GM23338 (cell line): ENCODE results near the gene CRADD. TPM values are rescaled to one million over a fixed set of nuclear protein-coding genes. Genes with fewer than 3 reads are reported as not detected.

Source experiments
- ATAC-seq: fragments of 200-7000 bp; cut with Tn5 transposase; 3 replicates; pipeline ENCODE4 v1.9.1; 2020
- DNase-seq: peaks from one replicate; pipeline ENCODE4 v3.0.0-alpha.2; 2015; ENCODE audit warnings: low spot score
- H2AFZ ChIP-seq: fragments of 200-600 bp; sonication (generic); 2 replicates; pipeline ENCODE4 v1.8.0; 2016; ENCODE audit warnings: antibody characterized with exemption, mild to moderate bottlenecking, moderate library complexity
- H3F3A ChIP-seq: fragments of 200-600 bp; sonication (generic); replicated peaks from 2 replicates; pipeline ENCODE4 v1.8.0; 2017; ENCODE audit warnings: antibody characterized with exemption, mixed run types, low read depth
- H3K27ac ChIP-seq: fragments of 200-600 bp; sonication (generic); 2 replicates; pipeline ENCODE4 v1.6.1; 2016; ENCODE audit warnings: low read depth
- H3K27me3 ChIP-seq: fragments of 200-600 bp; sonication (generic); 2 replicates; pipeline ENCODE4 v1.8.0; 2016; ENCODE audit warnings: mild to moderate bottlenecking, mixed run types, moderate library complexity; ENCODE audit not compliant: insufficient read depth
- H3K36me3 ChIP-seq: fragments of 200-600 bp; sonication (generic); 2 replicates; pipeline ENCODE4 v1.8.0; 2016; ENCODE audit warnings: mild to moderate bottlenecking; ENCODE audit not compliant: insufficient read depth
- H3K4me1 ChIP-seq: fragments of 200-600 bp; sonication (generic); 2 replicates; pipeline ENCODE4 v1.8.0; 2016; ENCODE audit warnings: mild to moderate bottlenecking, moderate library complexity; ENCODE audit not compliant: insufficient read depth
- H3K4me2 ChIP-seq: fragments of 200-600 bp; sonication (generic); 2 replicates; pipeline ENCODE4 v1.7.1; 2017; ENCODE audit warnings: mixed run types
- H3K4me3 ChIP-seq: fragments of 200-600 bp; sonication (generic); 2 replicates; pipeline ENCODE4 v1.6.1; 2016; ENCODE audit warnings: mixed run types
- H3K79me2 ChIP-seq: fragments of 200-600 bp; sonication (generic); replicated peaks from 2 replicates; pipeline ENCODE4 v1.8.0; 2017; ENCODE audit warnings: mild to moderate bottlenecking; ENCODE audit not compliant: insufficient read depth
- H3K9me2 ChIP-seq: fragments of 200-600 bp; sonication (generic); 2 replicates; pipeline ENCODE4 v1.8.0; 2017; ENCODE audit not compliant: insufficient read depth
- H4K20me1 ChIP-seq: fragments of 200-600 bp; sonication (generic); replicated peaks from 2 replicates; pipeline ENCODE4 v1.8.0; 2017; ENCODE audit warnings: mild to moderate bottlenecking; ENCODE audit not compliant: insufficient read depth
- H3K27ac Mint-ChIP-seq: 2 replicates; pipeline ENCODE4 v1.8.0; 2020; ENCODE audit warnings: inconsistent platforms, mild to moderate bottlenecking, moderate library complexity, mixed read lengths
- H3K27me3 Mint-ChIP-seq: 3 replicates; pipeline ENCODE4 v1.8.0; 2022; ENCODE audit warnings: low read depth, mild to moderate bottlenecking, moderate library complexity, mixed read lengths, inconsistent platforms; ENCODE audit not compliant: insufficient read depth, poor library complexity
- H3K36me3 Mint-ChIP-seq: 3 replicates; pipeline ENCODE4 v1.8.0; 2021; ENCODE audit warnings: low read depth, mild to moderate bottlenecking, inconsistent platforms, moderate library complexity, mixed read lengths
- H3K4me1 Mint-ChIP-seq: 3 replicates; pipeline ENCODE4 v1.8.0; 2020; ENCODE audit warnings: mild to moderate bottlenecking, inconsistent platforms, mixed read lengths
- H3K4me3 Mint-ChIP-seq: 3 replicates; pipeline ENCODE4 v1.8.0; 2021; ENCODE audit warnings: moderate library complexity, mild to moderate bottlenecking, inconsistent platforms, mixed read lengths
- H3K9me3 Mint-ChIP-seq: 3 replicates; pipeline ENCODE4 v1.8.0; 2020; ENCODE audit warnings: moderate library complexity, mild to moderate bottlenecking, inconsistent platforms, mixed read lengths
- CREB1 ChIP-seq: fragments of 250-450 bp; sonication (Bioruptor Pico); IDR thresholded peaks from 2 replicates; pipeline ENCODE4 v1.5.0; 2020; ENCODE audit warnings: low read depth, mild to moderate bottlenecking, moderate library complexity
- ETS1 ChIP-seq: IDR thresholded peaks from 2 replicates; pipeline ENCODE4 v1.6.1; 2016; ENCODE audit warnings: antibody characterized with exemption
- EZH2 ChIP-seq: fragments of 200-600 bp; sonication (generic); IDR thresholded peaks from one replicate; pipeline ENCODE4 v1.8.0; 2017; ENCODE audit warnings: antibody characterized with exemption, mild to moderate bottlenecking, low read depth; ENCODE audit not compliant: unreplicated experiment
- EZH2phosphoT487 ChIP-seq: fragments of 200-600 bp; sonication (generic); IDR thresholded peaks from one replicate; pipeline ENCODE4 v1.8.1; 2018; ENCODE audit warnings: antibody characterized with exemption; ENCODE audit not compliant: unreplicated experiment
- NANOG ChIP-seq: IDR thresholded peaks from 2 replicates; pipeline ENCODE4 v1.6.1; 2016; ENCODE audit warnings: antibody characterized with exemption, borderline replicate concordance
- REST ChIP-seq: IDR thresholded peaks from one replicate; pipeline ENCODE4 v1.6.1; 2018; ENCODE audit warnings: antibody characterized with exemption; ENCODE audit not compliant: unreplicated experiment
- ZNF462 ChIP-seq: fragments of 250-450 bp; sonication (Bioruptor Pico); IDR thresholded peaks from 2 replicates; pipeline ENCODE4 v1.5.0; 2020; ENCODE audit warnings: mild to moderate bottlenecking, moderate library complexity
- polyA plus RNA-seq: library from polyadenylated mRNA; unstranded; fragments of >200 nt; fragmentation: Nextera tagmentation; extraction: Ambion mirVana; gene quantifications from 2 replicates; pipeline ENCODE4 v1.2.1, GENCODE V29; 2016
- total RNA-seq: library from RNA; depleted of rRNA; stranded (reverse); fragments of >200 nt; shearing (Covaris generic); gene quantifications from 2 replicates; pipeline ENCODE4 v1.2.3, GENCODE V29; 2014

Gene CRADD
- total and polyA plus RNA-seq, 2 experiments from 2014 or later: 6.3 to 27.9 TPM

GRCh38 chr12:93698307-93699092 is 21.3 kb downstream of the CRADD start:
- Mint-ChIP-seq H3K4me1 (peaks cover 46% of the 10 kb centered on the region), H3K36me3 (no peaks in the 10 kb centered on the region), H3K27ac (peak overlapping the region; percentile 93), H3K4me3 (peak overlapping the region; percentile 2; the same call in 1 of the 3 replicates), H3K27me3 (peaks cover 3% of the 10 kb centered on the region), H3K9me3 (no peaks in the 10 kb centered on the region; the same call in 2 of the 3 replicates)
- H3K27ac ChIP-seq: peak overlapping the region; percentile 85
- ATAC-seq: peak; percentile 58
- H3K4me1 ChIP-seq: peaks cover 31% of the 10 kb centered on the region
- H2AFZ ChIP-seq: no peak overlapping the region
- H3K4me3 ChIP-seq: no peak overlapping the region; the same call in 1 of the 2 replicates
- H3K4me2 ChIP-seq: peak overlapping the region; percentile 14
- H3K27me3 ChIP-seq: no peaks in the 10 kb centered on the region
- no peak for TF ChIP-seq EZH2
- no peak for TF ChIP-seq ETS1
- no peak for TF ChIP-seq REST
- DNase-seq: peak; percentile 30
- no peaks in the 10 kb centered on the region for H4K20me1 ChIP-seq
- no peaks in the 10 kb centered on the region for H3F3A ChIP-seq
- H3K79me2 ChIP-seq: no peaks in the 10 kb centered on the region
- no peaks in the 10 kb centered on the region for H3K9me2 ChIP-seq
- H3K36me3 ChIP-seq: no peaks in the 10 kb centered on the region

GRCh38 chr12:93699271-93700145 is 22.3 kb downstream of the CRADD start:
- Mint-ChIP-seq H3K4me1 (peaks cover 46% of the 10 kb centered on the region), H3K27me3 (peaks cover 3% of the 10 kb centered on the region), H3K4me3 (peak overlapping the region; percentile 13; the same call in 1 of the 3 replicates), H3K9me3 (no peaks in the 10 kb centered on the region; the same call in 2 of the 3 replicates), H3K27ac (peak overlapping the region; percentile 93), H3K36me3 (no peaks in the 10 kb centered on the region)
- Histone ChIP-seq H3K27ac (peak overlapping the region; percentile 85), H3F3A (no peaks in the 10 kb centered on the region), H3K36me3 (no peaks in the 10 kb centered on the region), H3K79me2 (no peaks in the 10 kb centered on the region), H3K4me2 (peak overlapping the region; percentile 46), H3K9me2 (no peaks in the 10 kb centered on the region), H3K4me1 (peaks cover 31% of the 10 kb centered on the region), H3K27me3 (no peaks in the 10 kb centered on the region), H4K20me1 (no peaks in the 10 kb centered on the region), H3K4me3 (peak overlapping the region; percentile 3; the same call in 1 of the 2 replicates), H2AFZ (no peak overlapping the region)
- peak; percentile 39 for TF ChIP-seq CREB1
- 0 out of 2 replicates have a peak, but pooled peaks have one; percentile 5 for TF ChIP-seq ZNF462 (CRISPR knock-in tag)
- no peak for TF ChIP-seq EZH2phosphoT487
- TF ChIP-seq NANOG: peak; percentile 77
- ATAC-seq: peak; percentile 77
- peak; percentile 68 for DNase-seq
